H1 (cell line): Measurements from ENCODE around the gene DGKD. TPM values are rescaled to one million over a fixed set of nuclear protein-coding genes. Genes with fewer than 3 reads are reported as not detected.
"Not testable (repeated sequence)": the region's sequence is repeated elsewhere in the genome, so short reads cannot be mapped to it uniquely, and the experiment has no call there.

ENCODE experiments used
- CTCF ChIA-PET: fragments of 300-600 bp; sonication (Branson Sonifier 250); formaldehyde crosslinking; loops from one replicate; lab custom pipeline; 2021; ENCODE audit not compliant: partially characterized antibody; lab: Charles Lee
- POLR2A ChIA-PET: fragments of 300-600 bp; sonication (Branson Sonifier 250); formaldehyde crosslinking; loops from one replicate; lab custom pipeline; 2021; ENCODE audit warnings: inconsistent platforms; ENCODE audit not compliant: partially characterized antibody; lab: Charles Lee
- DNase-seq, 2 experiments: peaks; one replicate each; pipeline versions ENCODE4 v3.0.0 to v3.0.0-alpha.2; 2010 to 2022; ENCODE audit warnings: low spot score in 2 of 2, low read depth in 1 of 2, mixed read lengths in 1 of 2
- FAIRE-seq: peaks from 2 replicates; lab custom pipeline; 2011; peaks lifted over from hg19 to GRCh38; lab: Jason Lieb, UNC
- H2AFZ ChIP-seq: 2 replicates; pipeline ENCODE4 v1.8.1; 2012; ENCODE audit warnings: low read length, inconsistent platforms
- H2AK5ac ChIP-seq: 2 replicates; pipeline ENCODE4 v1.6.1; 2013; ENCODE audit warnings: low read depth, low read length
- H2BK120ac ChIP-seq: replicated peaks from 2 replicates; pipeline ENCODE3; 2013; ENCODE audit warnings: low read depth, low read length, inconsistent platforms
- H2BK12ac ChIP-seq: 2 replicates; pipeline ENCODE4 v1.6.1; 2013; ENCODE audit warnings: low read depth, low read length
- H2BK15ac ChIP-seq: 2 replicates; pipeline ENCODE4 v1.6.1; 2013; ENCODE audit warnings: low read length
- H2BK20ac ChIP-seq: 2 replicates; pipeline ENCODE4 v1.6.1; 2013; ENCODE audit warnings: low read length
- H2BK5ac ChIP-seq: 2 replicates; pipeline ENCODE4 v1.6.1; 2013; ENCODE audit warnings: low read depth, low read length
- H3K14ac ChIP-seq: 2 replicates; pipeline ENCODE4 v1.6.1; 2013; ENCODE audit warnings: inconsistent platforms; ENCODE audit not compliant: insufficient read length
- H3K18ac ChIP-seq: 2 replicates; pipeline ENCODE4 v1.6.1; 2013; ENCODE audit warnings: low read length; ENCODE audit errors: extremely low read depth
- H3K23ac ChIP-seq: 2 replicates; pipeline ENCODE4 v1.6.1; 2013; ENCODE audit warnings: inconsistent platforms; ENCODE audit not compliant: insufficient read length
- H3K23me2 ChIP-seq: 2 replicates; pipeline ENCODE4 v1.6.1; 2013; ENCODE audit warnings: low read depth, low read length
- H3K27ac ChIP-seq: 2 replicates; pipeline ENCODE4 v1.6.1; 2011; ENCODE audit warnings: low read depth, low read length, inconsistent platforms
- H3K27me3 ChIP-seq, 4 experiments: replicated peaks in 1 of 4; 1 replicate in 1 of 4; 2 replicates in 3 of 4; pipeline versions ENCODE4 v1.6.1 to v1.8.1; 2011 to 2013; ENCODE audit warnings: low read length in 3 of 4, mild to moderate bottlenecking in 3 of 4, inconsistent platforms in 2 of 4, mixed read lengths in 2 of 4, moderate library complexity in 1 of 4; ENCODE audit not compliant: control insufficient read depth in 3 of 4, insufficient read depth in 3 of 4; ENCODE audit errors: extremely low read depth in 1 of 4
- H3K36me3 ChIP-seq, 4 experiments: 2 replicates each; pipeline versions ENCODE4 v1.6.1 to v1.8.1; 2011 to 2013; ENCODE audit warnings: mild to moderate bottlenecking in 4 of 4, low read length in 3 of 4, moderate library complexity in 2 of 4, control low read depth in 1 of 4, inconsistent platforms in 1 of 4; ENCODE audit not compliant: insufficient read depth in 4 of 4, control insufficient read depth in 2 of 4
- H3K4ac ChIP-seq: replicated peaks from 2 replicates; pipeline ENCODE3; 2013; ENCODE audit warnings: low read length, low read depth, mixed read lengths, inconsistent platforms; ENCODE audit not compliant: insufficient read length
- H3K4me1 ChIP-seq, 4 experiments: replicated peaks in 1 of 4; 1 replicate in 1 of 4; 2 replicates in 3 of 4; pipeline versions ENCODE4 v1.6.1 to v1.8.1; 2011 to 2013; ENCODE audit warnings: low read length in 3 of 4, inconsistent platforms in 2 of 4, mixed read lengths in 1 of 4; ENCODE audit not compliant: insufficient read depth in 4 of 4, control insufficient read depth in 3 of 4
- H3K4me2 ChIP-seq, 2 experiments: 2 replicates each; pipeline versions ENCODE4 v1.6.1 to v1.8.1; 2011 to 2013; ENCODE audit warnings: low read depth in 2 of 2, low read length in 2 of 2, control low read depth in 1 of 2, inconsistent platforms in 1 of 2, mild to moderate bottlenecking in 1 of 2; ENCODE audit not compliant: insufficient read depth in 1 of 2
- H3K4me3 ChIP-seq, 4 experiments: fragments of 200-600, 300-600 bp in 1 of 4; sonication (generic), shearing (Covaris generic), sonication (Bioruptor Twin) in 1 of 4; 2 replicates each; pipeline versions ENCODE4 v1.5.1 to v1.8.1; 2011 to 2016; ENCODE audit warnings: low read length in 4 of 4, low read depth in 3 of 4, control low read depth in 2 of 4, inconsistent platforms in 2 of 4, mild to moderate bottlenecking in 2 of 4, mixed read lengths in 1 of 4, moderate library complexity in 1 of 4; ENCODE audit not compliant: insufficient read depth in 2 of 4; ENCODE audit errors: extremely low read depth in 1 of 4
- H3K56ac ChIP-seq: replicated peaks from 2 replicates; pipeline ENCODE3; 2013; ENCODE audit warnings: low read depth, mild to moderate bottlenecking, mixed read lengths, low read length, inconsistent platforms; ENCODE audit not compliant: insufficient read length
- H3K79me1 ChIP-seq: 2 replicates; pipeline ENCODE4 v1.6.1; 2013; ENCODE audit warnings: low read depth, low read length, control low read depth
- H3K79me2 ChIP-seq, 2 experiments: 2 replicates each; pipeline versions ENCODE4 v1.6.1 to v1.8.1; 2012 to 2013; ENCODE audit warnings: low read length in 2 of 2, mild to moderate bottlenecking in 2 of 2, inconsistent platforms in 1 of 2; ENCODE audit not compliant: insufficient read depth in 2 of 2, control insufficient read depth in 1 of 2
- H3K9ac ChIP-seq, 4 experiments: replicated peaks in 1 of 4; 1 replicate in 1 of 4; 2 replicates in 3 of 4; pipeline versions ENCODE4 v1.6.1 to v1.8.1; 2011 to 2013; ENCODE audit warnings: low read depth in 3 of 4, low read length in 3 of 4, control low read depth in 2 of 4, mild to moderate bottlenecking in 2 of 4, moderate library complexity in 2 of 4, inconsistent platforms in 1 of 4; ENCODE audit errors: extremely low read depth in 1 of 4
- H3K9me3 ChIP-seq, 2 experiments: 2 replicates each; pipeline versions ENCODE4 v1.6.1 to v1.8.1; 2012 to 2013; ENCODE audit warnings: mild to moderate bottlenecking in 2 of 2, moderate library complexity in 2 of 2, control low read depth in 1 of 2, inconsistent platforms in 1 of 2, low read depth in 1 of 2, low read length in 1 of 2, mixed read lengths in 1 of 2; ENCODE audit not compliant: insufficient read depth in 2 of 2
- H4K20me1 ChIP-seq, 2 experiments: replicated peaks in 1 of 2; 2 replicates each; pipeline versions ENCODE3 to v1.8.1; 2011 to 2013; ENCODE audit warnings: inconsistent platforms in 2 of 2, low read length in 2 of 2, mild to moderate bottlenecking in 1 of 2; ENCODE audit not compliant: insufficient read depth in 2 of 2, control insufficient read depth in 1 of 2
- H4K5ac ChIP-seq: 2 replicates; pipeline ENCODE4 v1.6.1; 2013; ENCODE audit warnings: low read length, low read depth, mixed read lengths, inconsistent platforms; ENCODE audit not compliant: insufficient read length
- H4K8ac ChIP-seq: 2 replicates; pipeline ENCODE4 v1.8.0; 2013; ENCODE audit warnings: mild to moderate bottlenecking, moderate library complexity, low read length, inconsistent platforms; ENCODE audit not compliant: insufficient read depth; ENCODE audit errors: extremely low read depth
- H4K91ac ChIP-seq: replicated peaks from 2 replicates; pipeline ENCODE3; 2013; ENCODE audit warnings: low read length, mixed read lengths, inconsistent platforms; ENCODE audit not compliant: insufficient read length
- CHD1 ChIP-seq: IDR thresholded peaks from 2 replicates; pipeline ENCODE4 v1.6.1; 2012; ENCODE audit warnings: low read depth, low read length, improper control_type of control experiment
- WGBS, 2 experiments: shearing (Covaris generic) in 1 of 2; methylation state at CpG; one replicate each; pipeline versions ENCODE4 v1.1.6 to v1.1.7; 2013 to 2015; ENCODE audit warnings: low lambda C conversion rate in 2 of 2, mixed read lengths in 2 of 2, inconsistent platforms in 1 of 2, low coverage in 1 of 2, missing lambda C conversion rate in 1 of 2; ENCODE audit not compliant: insufficient replicate concordance in 2 of 2, insufficient coverage in 1 of 2, insufficient read length in 1 of 2; ENCODE audit errors: extremely low coverage in 1 of 2, missing lambda C conversion rate in 1 of 2; 5-methylcytosine and 5-hydroxymethylcytosine counted together
- polyA plus RNA-seq, 7 experiments: library from polyadenylated mRNA; depleted of rRNA in 3 of 7; stranded (reverse) in 5 of 7; unstranded in 2 of 7; fragments of >200 nt in 5 of 7; fragments of 200-250 nt in 2 of 7; gene quantifications; 1 replicate in 5 of 7; 2 replicates in 1 of 7; 4 replicates in 1 of 7; pipeline versions ENCODE4 v1.2.1 to v1.2.3, GENCODE V29; 2011 to 2013; ENCODE audit warnings: missing spikeins in 2 of 7, mixed read lengths in 2 of 7
- total RNA-seq: library from RNA; stranded (reverse); fragmentation: NEBNext Ultra II Directional; extraction: Animal tissue kit (Norgen Biotek cat#: 25700); gene quantifications from 2 replicates; pipeline ENCODE4 v1.2.1, GENCODE V29; 2021

DGKD gene
- total and polyA plus RNA-seq, 2 of the 8 experiments (the other 6 are each of a cell fraction or from before 2014, with no cell fraction given): 7.7 to 30.9 TPM

DNA sequence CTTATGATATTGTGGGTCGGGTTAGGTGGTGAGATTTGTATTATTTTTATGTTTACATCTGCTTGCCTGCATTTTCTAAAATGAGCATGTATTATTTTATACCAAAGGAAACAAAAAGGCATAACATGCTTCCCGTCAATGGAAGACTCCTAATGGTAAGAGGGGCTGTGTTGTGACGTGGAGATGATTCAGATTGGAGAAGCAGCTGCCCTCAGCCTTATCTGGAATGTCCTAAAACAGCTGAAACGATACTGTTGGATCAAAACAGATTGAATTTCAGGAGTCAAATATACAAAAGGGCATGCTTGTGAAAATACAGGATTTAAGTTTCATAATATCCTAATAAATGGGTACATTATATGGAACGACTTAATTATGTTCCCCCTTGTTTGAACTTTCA lies 19.0 kb downstream of the DGKD start:
- Histone ChIP-seq H3K4me2 (no peak overlapping the region), H3K79me2 (no peaks in the 10 kb centered on the region), H4K20me1 (peaks cover 0 to 2% of the 10 kb centered on the region in 2 experiments), H3K23me2 (no peaks in the 10 kb centered on the region), H2BK5ac (no peak overlapping the region), H3K4ac (no peak overlapping the region), H3K27me3 (no peaks in the 10 kb centered on the region; a peak in 1 of 7 replicates), H2BK15ac (no peak overlapping the region), H2BK20ac (no peak overlapping the region), H3K4me1 (peaks cover 0 to 9% (median 3%) of the 10 kb centered on the region in 4 experiments; a peak in 5 of 7 replicates), H2BK12ac (no peak overlapping the region), H2BK120ac (no peak overlapping the region), H2AFZ (no peak overlapping the region), H3K9ac (no peak overlapping the region), H3K56ac (no peak overlapping the region), H3K9me3 (no peaks in the 10 kb centered on the region), H3K18ac (no peak overlapping the region), H3K23ac (no peak overlapping the region), H3K27ac (no peak overlapping the region), H4K8ac (no peak overlapping the region), H3K79me1 (no peaks in the 10 kb centered on the region), H3K4me3 (no peak overlapping the region), H4K5ac (no peak overlapping the region), H3K14ac (no peak overlapping the region), H4K91ac (no peak overlapping the region), H2AK5ac (no peak overlapping the region), H3K36me3 (no peaks in the 10 kb centered on the region)
- FAIRE-seq (no peak), DNase-seq (no peak)
- CTCF ChIA-PET: interaction anchor here (1.2 to 2.1 kb wide), 4 partner anchors 8 to 71 kb away, joined by 3 to 5 read pairs (median 4); no protein-coding TSS in a partner anchor
- POLR2A ChIA-PET: no interaction called here
- TF ChIP-seq CHD1: no peak
- 89 to 100% methylated on average over 1 to 5 of the region's 5 CpGs for WGBS, 2 experiments

DNA sequence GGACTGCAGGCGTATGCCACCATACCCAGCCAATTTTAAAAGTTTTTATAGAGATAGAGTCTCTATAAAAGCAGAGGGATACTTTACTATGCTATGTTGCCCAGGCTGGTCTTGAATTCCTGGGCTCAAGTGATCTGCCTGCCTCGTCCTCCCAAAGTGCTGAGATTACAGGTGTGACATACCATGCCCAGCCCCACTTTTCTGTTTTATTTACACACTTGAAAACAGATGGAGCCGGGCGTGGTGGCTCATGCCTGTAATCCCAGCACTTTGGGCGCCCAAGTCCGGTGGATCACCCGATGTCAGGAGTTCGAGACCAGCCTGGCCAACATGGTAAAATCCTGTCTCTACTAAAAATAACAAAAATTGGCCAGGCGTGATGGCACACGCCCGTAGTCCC lies 20.5 kb downstream of the DGKD start:
- H2AK5ac ChIP-seq, H3K79me2 ChIP-seq, H2AFZ ChIP-seq: not testable (repeated sequence)

More for the DNA sequence above, 20.5 kb downstream of the DGKD start:
- H2BK15ac ChIP-seq, H3K9ac ChIP-seq, H3K4me3 ChIP-seq, H3K18ac ChIP-seq, POLR2A ChIA-PET, H3K27me3 ChIP-seq, H3K4me2 ChIP-seq, H2BK120ac ChIP-seq, H3K9me3 ChIP-seq, H3K79me1 ChIP-seq, H3K36me3 ChIP-seq, H3K4ac ChIP-seq, H2BK20ac ChIP-seq, H2BK12ac ChIP-seq, H3K4me1 ChIP-seq, H2BK5ac ChIP-seq, H4K91ac ChIP-seq, H4K8ac ChIP-seq, H3K14ac ChIP-seq, H4K20me1 ChIP-seq, FAIRE-seq, H3K23me2 ChIP-seq, H3K56ac ChIP-seq, H3K23ac ChIP-seq, DNase-seq, H4K5ac ChIP-seq, H3K27ac ChIP-seq: not testable (repeated sequence)
- WGBS, 2 experiments: 93% methylated on average over 11 of the region's 11 CpGs; no CpG with 5 or more reads in 1 of the 2 experiments
- CTCF ChIA-PET: interaction anchor here (2.1 kb wide), 1 partner anchor 9 kb away, joined by 4 read pairs; no protein-coding TSS in a partner anchor
